GM23248 (cell line): ENCODE data around the gene ADCY5.

Experiments used
- EZH2 ChIP-seq: fragments of 200-600 bp; sonication (generic); IDR thresholded peaks from 2 replicates; pipeline ENCODE4 v1.6.1; 2018; ENCODE audit warnings: antibody characterized with exemption, mild to moderate bottlenecking; ENCODE audit not compliant: insufficient read depth, poor library complexity, severe bottlenecking
- EZH2phosphoT487 ChIP-seq: fragments of 200-600 bp; sonication (generic); IDR thresholded peaks from 2 replicates; pipeline ENCODE4 v1.6.1; 2018; ENCODE audit warnings: antibody characterized with exemption, moderate library complexity, mild to moderate bottlenecking, low read depth; ENCODE audit not compliant: insufficient read depth

GRCh38 chr3:123298903-123299302 is 150.0 kb downstream of the ADCY5 start:
- TF ChIP-seq EZH2 = no peak
- no peak for TF ChIP-seq EZH2phosphoT487
